B cell (primary cell): ENCODE measurements around the gene FSIP1.

Experiments used
- EZH2 ChIP-seq: IDR thresholded peaks from 2 replicates; pipeline ENCODE4 v1.6.1; 2012; ENCODE audit warnings: borderline replicate concordance, low read depth, mild to moderate bottlenecking, moderate library complexity, low read length; ENCODE audit not compliant: insufficient read depth, poor library complexity, severe bottlenecking
- TF ChIP-seq, protein P1 (sequence below): fragments of 200-600 bp; IDR thresholded peaks from one replicate; pipeline ENCODE4 v1.8.0; 2022; ENCODE audit warnings: antibody characterized with exemption, mild to moderate bottlenecking

DNA sequence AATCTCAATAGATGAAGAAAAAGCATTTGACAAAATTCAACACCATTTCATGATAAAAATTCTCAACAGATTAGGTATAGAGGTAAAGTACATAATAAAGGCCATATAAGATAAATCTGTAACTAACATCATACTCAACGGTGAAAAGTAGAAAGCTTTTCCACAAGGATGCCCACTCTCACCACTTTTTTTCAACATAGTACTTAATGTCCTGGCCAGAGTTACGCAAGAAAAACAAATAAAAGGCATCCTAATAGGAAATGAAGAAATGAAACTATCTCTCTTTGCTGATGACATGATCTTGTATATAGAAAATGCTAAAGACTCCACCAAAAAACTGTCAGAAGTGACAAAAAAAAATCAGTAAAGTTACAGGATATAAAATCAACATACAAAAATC lies 168.8 kb downstream of the FSIP1 start:
- TF ChIP-seq, protein P1, sequence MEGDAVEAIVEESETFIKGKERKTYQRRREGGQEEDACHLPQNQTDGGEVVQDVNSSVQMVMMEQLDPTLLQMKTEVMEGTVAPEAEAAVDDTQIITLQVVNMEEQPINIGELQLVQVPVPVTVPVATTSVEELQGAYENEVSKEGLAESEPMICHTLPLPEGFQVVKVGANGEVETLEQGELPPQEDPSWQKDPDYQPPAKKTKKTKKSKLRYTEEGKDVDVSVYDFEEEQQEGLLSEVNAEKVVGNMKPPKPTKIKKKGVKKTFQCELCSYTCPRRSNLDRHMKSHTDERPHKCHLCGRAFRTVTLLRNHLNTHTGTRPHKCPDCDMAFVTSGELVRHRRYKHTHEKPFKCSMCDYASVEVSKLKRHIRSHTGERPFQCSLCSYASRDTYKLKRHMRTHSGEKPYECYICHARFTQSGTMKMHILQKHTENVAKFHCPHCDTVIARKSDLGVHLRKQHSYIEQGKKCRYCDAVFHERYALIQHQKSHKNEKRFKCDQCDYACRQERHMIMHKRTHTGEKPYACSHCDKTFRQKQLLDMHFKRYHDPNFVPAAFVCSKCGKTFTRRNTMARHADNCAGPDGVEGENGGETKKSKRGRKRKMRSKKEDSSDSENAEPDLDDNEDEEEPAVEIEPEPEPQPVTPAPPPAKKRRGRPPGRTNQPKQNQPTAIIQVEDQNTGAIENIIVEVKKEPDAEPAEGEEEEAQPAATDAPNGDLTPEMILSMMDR, result no peak
- TF ChIP-seq EZH2, result no peak
